Ovary (tissue), 9 donors: ENCODE measurements around the gene SLC4A8. TPM values are rescaled to one million over a fixed set of nuclear protein-coding genes. Genes with fewer than 3 reads are reported as not detected.

Experiments
- DNase-seq, 5 donors: peaks; one replicate each; pipeline ENCODE4 v3.0.0-alpha.2; 2019 to 2020
- H3K27ac ChIP-seq, 2 donors: fragments of 200-600 bp; one replicate each; pipeline versions ENCODE4 v1.5.1 to v1.8.0; 2019 to 2022
- H3K27me3 ChIP-seq: fragments of 200-600 bp; one replicate; pipeline ENCODE4 v1.8.0; 2022
- H3K36me3 ChIP-seq: fragments of 200-600 bp; sonication (generic); one replicate; pipeline ENCODE4 v1.5.1; 2019
- H3K4me1 ChIP-seq: one replicate; pipeline ENCODE4 v1.8.1; 2013; ENCODE audit warnings: mild to moderate bottlenecking, moderate library complexity; ENCODE audit not compliant: insufficient read depth
- H3K4me3 ChIP-seq: fragments of 200-600 bp; sonication (generic); one replicate; pipeline ENCODE4 v1.5.1; 2017
- H3K9me3 ChIP-seq, 2 donors: fragments of 200-600 bp in 1 of 2; sonication (generic) in 1 of 2; one replicate each; pipeline versions ENCODE4 v1.5.1 to v1.8.1; 2013 to 2019; ENCODE audit warnings: mild to moderate bottlenecking in 1 of 2, moderate library complexity in 1 of 2
- EP300 ChIP-seq: sonication (generic); formaldehyde crosslinking; IDR thresholded peaks from one replicate; pipeline ENCODE4 v1.6.1; 2017; ENCODE audit warnings: antibody characterized with exemption
- POLR2A ChIP-seq: fragments of 450-650 bp; IDR thresholded peaks from one replicate; pipeline ENCODE4 v1.6.1; 2017; ENCODE audit warnings: antibody characterized with exemption, mild to moderate bottlenecking, moderate library complexity
- WGBS, 3 donors: extraction: QIAGEN DNeasy Blood & Tissue Kit in 1 of 3; methylation state at CpG; one replicate each; pipeline versions ENCODE4 v1.1.5 to v1.1.7; 2013 to 2017; 5-methylcytosine and 5-hydroxymethylcytosine counted together
- intact Hi-C, 4 donors: fragments of 100-400 bp; cut with DNase I; formaldehyde crosslinking; loops; one replicate each; pipeline versions ENCODE4 v1.11.0 to v1.15.1; 2022 to 2023
- polyA plus RNA-seq, 2 donors: library from polyadenylated mRNA; stranded (reverse); fragments of 200-250 nt in 1 of 2; fragments of 350-450 nt in 1 of 2; fragmentation: Illumina TruSeq in 1 of 2; extraction: RNeasy Lipid Tissue Mini Kit (QIAGEN cat#74804) in 1 of 2; gene quantifications; one replicate each; pipeline ENCODE4 v1.2.3, GENCODE V29; 2013 to 2014
- total RNA-seq, 7 donors: library from RNA; depleted of rRNA in 2 of 7; stranded (reverse); fragments of >200 nt in 2 of 7; fragmentation: NEBNext Ultra II Directional in 3 of 7; extraction: Animal tissue kit (Norgen Biotek cat#: 25700) in 3 of 7; gene quantifications; one replicate each; pipeline versions ENCODE4 v1.1.0 to v1.2.4, GENCODE V29; 2016 to 2023
- TF ChIP-seq, protein P1 (sequence below), 3 donors: fragments of 450-650 bp in 2 of 3; fragments of 200-600 bp in 1 of 3; IDR thresholded peaks; one replicate each; pipeline versions ENCODE4 v1.5.1 to v1.8.0; 2016 to 2022; ENCODE audit warnings: antibody characterized with exemption in 3 of 3, mild to moderate bottlenecking in 1 of 3
- donor health status: DM: no; HTN: no; CAD: no; lungs with moderate emphysema.
- donor health status: DM: no; HTN: no; CAD: no.
- donor health status: Bipolar disorder and iron deficiency.
- donor health status: DM: yes; HTN: yes; CAD: no.
- donor health status: DM: no; HTN: no; CAD: no.
- donor health status: DM: yes; HTN: yes; CAD: no.

The SLC4A8 gene
- total and polyA plus RNA-seq, 9 donors: 1.5 to 18.5 (median 7.8) TPM

DNA sequence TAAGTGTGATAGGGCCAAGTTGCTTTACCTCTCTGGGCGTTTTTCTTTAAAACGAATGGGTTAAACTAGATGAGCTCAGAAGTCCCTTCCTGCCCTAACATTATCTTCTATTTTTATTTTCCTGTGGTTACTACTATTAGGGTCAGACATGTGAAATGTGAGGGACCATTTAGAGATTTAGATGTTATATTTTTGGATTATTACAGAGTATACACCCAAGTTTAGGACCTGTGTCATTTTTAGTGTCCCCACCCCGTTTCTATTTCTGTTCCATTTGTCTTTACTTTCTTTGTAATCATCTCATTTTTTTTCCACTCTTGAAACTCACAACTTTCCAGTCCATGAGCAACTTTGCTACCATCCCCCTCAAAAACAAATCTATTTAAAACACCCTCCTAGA is 56.3 kb downstream of the SLC4A8 start:
- WGBS, 3 donors: 72 to 75% (median 75%) methylated on average over 3 of the region's 3 CpGs
- no peaks in the 10 kb centered on the region for H3K9me3 ChIP-seq
- no peak overlapping the region for H3K4me3 ChIP-seq
- H3K4me1 ChIP-seq: no peaks in the 10 kb centered on the region
- TF ChIP-seq EP300: no peak
- H3K36me3 ChIP-seq: no peaks in the 10 kb centered on the region
- DNase-seq: no peak
- H3K27ac ChIP-seq: no peak overlapping the region
- H3K27me3 ChIP-seq: no peaks in the 10 kb centered on the region
- intact Hi-C loops: no loop called here

DNA sequence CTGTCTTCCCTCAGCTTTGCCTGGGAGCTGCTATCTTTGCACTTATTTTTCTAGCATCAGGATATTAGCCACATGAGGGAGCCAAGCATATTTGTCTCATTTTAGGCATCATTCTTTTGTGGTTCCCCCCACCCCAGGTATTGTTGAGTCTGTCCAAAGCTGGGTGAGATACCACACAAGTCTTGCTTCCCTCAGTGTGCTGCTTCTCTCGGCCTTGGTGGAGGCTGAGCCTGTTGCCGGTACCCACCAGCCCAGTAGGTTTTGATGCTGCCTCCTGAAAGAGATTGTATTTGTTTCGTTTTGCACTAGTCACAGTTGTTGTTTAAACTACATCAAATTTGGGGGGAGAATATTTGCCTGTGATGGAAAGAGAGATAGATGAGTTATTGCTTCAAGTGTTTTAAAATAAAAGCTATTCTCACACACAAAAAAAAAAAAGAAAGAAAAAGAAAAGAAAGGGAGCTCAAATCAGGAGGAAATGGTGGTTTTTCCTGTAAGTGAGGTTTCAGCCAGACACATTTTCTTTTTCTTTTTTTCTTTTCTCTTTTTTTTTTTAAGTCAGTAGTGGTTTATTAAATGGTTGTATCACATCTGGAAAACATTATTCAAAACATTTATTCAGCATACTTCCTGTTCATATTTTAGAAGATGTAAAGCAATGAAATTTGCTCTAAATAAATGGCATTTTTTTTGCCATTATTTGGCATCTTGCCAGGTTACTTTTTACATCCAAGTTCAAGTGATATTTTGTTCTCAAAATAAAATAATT is 58.5 kb downstream of the SLC4A8 start:
- no peak overlapping the region for H3K4me3 ChIP-seq
- H3K27ac ChIP-seq: no peak overlapping the region
- TF ChIP-seq, protein P1, sequence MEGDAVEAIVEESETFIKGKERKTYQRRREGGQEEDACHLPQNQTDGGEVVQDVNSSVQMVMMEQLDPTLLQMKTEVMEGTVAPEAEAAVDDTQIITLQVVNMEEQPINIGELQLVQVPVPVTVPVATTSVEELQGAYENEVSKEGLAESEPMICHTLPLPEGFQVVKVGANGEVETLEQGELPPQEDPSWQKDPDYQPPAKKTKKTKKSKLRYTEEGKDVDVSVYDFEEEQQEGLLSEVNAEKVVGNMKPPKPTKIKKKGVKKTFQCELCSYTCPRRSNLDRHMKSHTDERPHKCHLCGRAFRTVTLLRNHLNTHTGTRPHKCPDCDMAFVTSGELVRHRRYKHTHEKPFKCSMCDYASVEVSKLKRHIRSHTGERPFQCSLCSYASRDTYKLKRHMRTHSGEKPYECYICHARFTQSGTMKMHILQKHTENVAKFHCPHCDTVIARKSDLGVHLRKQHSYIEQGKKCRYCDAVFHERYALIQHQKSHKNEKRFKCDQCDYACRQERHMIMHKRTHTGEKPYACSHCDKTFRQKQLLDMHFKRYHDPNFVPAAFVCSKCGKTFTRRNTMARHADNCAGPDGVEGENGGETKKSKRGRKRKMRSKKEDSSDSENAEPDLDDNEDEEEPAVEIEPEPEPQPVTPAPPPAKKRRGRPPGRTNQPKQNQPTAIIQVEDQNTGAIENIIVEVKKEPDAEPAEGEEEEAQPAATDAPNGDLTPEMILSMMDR (IDR thresholded peaks at IDR 0.05): no peak
- no peak for TF ChIP-seq EP300
- TF ChIP-seq POLR2A: no peak
- H3K9me3 ChIP-seq: no peaks in the 10 kb centered on the region
- no peaks in the 10 kb centered on the region for H3K4me1 ChIP-seq
- H3K36me3 ChIP-seq: no peaks in the 10 kb centered on the region
- 11 to 30% (median 15%) methylated on average over 3 of the region's 3 CpGs for WGBS, 3 donors
- intact Hi-C loops: no loop called here
- no peaks in the 10 kb centered on the region for H3K27me3 ChIP-seq
- DNase-seq: no peak

DNA sequence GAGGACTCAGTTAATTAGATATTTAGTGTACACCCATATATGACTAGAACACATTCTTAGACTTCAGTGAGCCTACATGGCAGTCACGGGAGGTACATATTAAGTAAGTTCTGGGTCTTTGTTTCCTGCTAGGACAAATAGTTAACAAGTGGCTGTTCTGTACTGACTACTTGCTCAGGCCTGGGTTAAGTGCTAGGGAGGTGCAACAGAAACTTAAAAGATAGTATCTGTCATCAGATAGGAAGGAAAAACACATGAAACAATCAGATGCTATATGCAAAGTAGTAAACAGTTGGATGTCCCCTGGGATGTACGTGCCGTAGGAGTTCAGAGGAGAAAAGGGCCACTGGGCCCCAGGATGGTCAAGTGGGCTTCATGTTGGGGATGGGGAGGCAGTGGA is 59.5 kb downstream of the SLC4A8 start:
- Histone ChIP-seq H3K4me3 (no peak overlapping the region), H3K4me1 (no peaks in the 10 kb centered on the region), H3K27ac (no peak overlapping the region), H3K36me3 (no peaks in the 10 kb centered on the region), H3K27me3 (no peaks in the 10 kb centered on the region), H3K9me3 (no peaks in the 10 kb centered on the region)
- TF ChIP-seq, protein P1 (IDR thresholded peaks at IDR 0.05): no peak
- no peak for TF ChIP-seq POLR2A
- TF ChIP-seq EP300: no peak
- intact Hi-C loops: no loop called here
- DNase-seq: no peak
- 93 to 100% (median 96%) methylated on average over 3 of the region's 3 CpGs for WGBS, 3 donors

DNA sequence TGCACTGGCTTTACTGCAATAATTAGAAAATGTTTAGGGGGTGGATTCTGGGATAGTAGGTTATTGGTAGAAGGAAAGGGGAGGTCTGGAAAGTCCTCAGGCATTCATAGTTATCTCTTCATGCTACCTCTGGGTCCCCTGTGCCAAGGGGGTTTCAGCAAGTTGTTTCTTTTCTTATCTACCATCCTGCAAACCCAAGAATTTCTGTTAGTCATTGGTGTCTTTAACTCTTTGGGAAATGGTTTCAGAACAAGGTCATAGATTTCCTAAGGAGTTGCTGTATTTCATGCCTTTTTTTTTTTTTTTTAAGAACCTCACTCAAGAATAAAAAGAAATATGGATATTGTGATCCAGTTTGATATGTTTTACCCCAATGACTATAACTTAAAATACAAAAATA is 63.6 kb downstream of the SLC4A8 start:
- no peaks in the 10 kb centered on the region for H3K4me1 ChIP-seq
- intact Hi-C loops: no loop called here
- H3K27ac ChIP-seq: no peak overlapping the region
- H3K27me3 ChIP-seq: no peaks in the 10 kb centered on the region
- no peak for DNase-seq
- H3K4me3 ChIP-seq: no peak overlapping the region
- TF ChIP-seq EP300: no peak
- H3K36me3 ChIP-seq: no peaks in the 10 kb centered on the region
- no peaks in the 10 kb centered on the region for H3K9me3 ChIP-seq

DNA sequence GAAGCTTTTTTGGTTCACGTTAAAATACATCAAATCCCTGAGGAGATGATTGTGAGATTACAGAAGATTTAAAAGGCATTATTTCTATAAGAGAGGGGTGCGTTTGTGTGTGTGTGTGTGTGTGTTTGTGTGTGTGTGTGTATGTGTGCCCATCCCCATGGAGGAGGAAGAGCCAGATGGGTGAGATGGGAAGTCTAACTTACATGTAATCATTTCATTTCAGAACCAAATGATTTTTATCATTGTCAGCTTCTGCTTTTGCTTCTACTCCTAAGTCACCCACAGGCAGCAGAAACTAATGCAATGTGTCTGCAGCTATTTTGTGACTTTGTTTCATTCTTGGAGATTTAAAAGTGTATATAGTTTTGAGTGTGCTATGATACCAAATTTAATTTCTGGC is 68.7 kb downstream of the SLC4A8 start:
- DNase-seq: no peak
- Histone ChIP-seq H3K36me3 (no peaks in the 10 kb centered on the region), H3K9me3 (no peaks in the 10 kb centered on the region), H3K4me3 (no peak overlapping the region), H3K27ac (no peak overlapping the region), H3K4me1 (no peaks in the 10 kb centered on the region), H3K27me3 (no peaks in the 10 kb centered on the region)
- intact Hi-C loops: no loop called here
- TF ChIP-seq, protein P1 (IDR thresholded peaks at IDR 0.05): no peak
- no peak for TF ChIP-seq POLR2A
- TF ChIP-seq EP300: no peak
- WGBS, 3 donors: 74 to 83% (median 75%) methylated on average over 2 of the region's 2 CpGs
